DMS53 treated with DMSO at 0.1 percent for 48 hours (cell line): Measurements from ENCODE around the gene MAEA.

ENCODE experiments used
- DNase-seq: peaks from one replicate; lab custom pipeline; 2025; ENCODE audit not compliant: unreplicated experiment; lab: John Stamatoyannopoulos, UW

Gene MAEA

GRCh38 chr4:1289207-1290164, at the start of gene MAEA:
TSS of gene MAEA (plus strand) at chr4:1289891. CDS start at chr4:1289914, 23 bp downstream.
- DNase-seq: peak; percentile 99

- no peak for DNase-seq
Observed at GRCh38 chr4:1239950-1240307, 49.8 kb upstream of the MAEA start.

GRCh38 chr4:1240721-1241465, 48.8 kb upstream of the MAEA start:
- DNase-seq: no peak

GRCh38 chr4:1241466-1241935, 48.2 kb upstream of the MAEA start:
- DNase-seq: no peak

- no peak for DNase-seq
Observed at GRCh38 chr4:1241936-1242505, 47.7 kb upstream of the MAEA start.

- DNase-seq: no peak
Observed at GRCh38 chr4:1242506-1243450, 46.9 kb upstream of the MAEA start.

- no peak for DNase-seq
Observed at GRCh38 chr4:1243451-1244080, 46.1 kb upstream of the MAEA start.

GRCh38 chr4:1244081-1244977, 45.4 kb upstream of the MAEA start:
- DNase-seq: no peak

- DNase-seq: no peak
Observed at GRCh38 chr4:1244978-1245471, 44.7 kb upstream of the MAEA start.

- no peak for DNase-seq
Observed at GRCh38 chr4:1245481-1246051, 44.1 kb upstream of the MAEA start.

- no peak for DNase-seq
Observed at GRCh38 chr4:1246111-1246881, 43.4 kb upstream of the MAEA start.

GRCh38 chr4:1246901-1247863, 42.5 kb upstream of the MAEA start:
- DNase-seq: no peak

GRCh38 chr4:1247864-1248244, 41.8 kb upstream of the MAEA start:
- no peak for DNase-seq

GRCh38 chr4:1248245-1249147, 41.2 kb upstream of the MAEA start, which contains the start of gene CTBP1:
TSS of gene CTBP1 (minus strand) at chr4:1249130. CDS start at chr4:1241331, 7,799 bp downstream.
- DNase-seq: peak; percentile 79

GRCh38 chr4:1249148-1249730, 40.5 kb upstream of the MAEA start:
- DNase-seq: peak; percentile 89
